Endodermal cell (in vitro differentiated cells): ENCODE data around the gene RBP7. TPM values are rescaled to one million over a fixed set of nuclear protein-coding genes. Genes with fewer than 3 reads are reported as not detected.

Source experiments
- DNase-seq: peaks from one replicate; pipeline ENCODE4 v3.0.0-alpha.2; 2017
- H3K27ac ChIP-seq: 2 replicates; pipeline ENCODE4 v1.5.1; 2013; ENCODE audit warnings: mild to moderate bottlenecking, low read depth, low read length, moderate library complexity
- H3K27me3 ChIP-seq: 2 replicates; pipeline ENCODE4 v1.6.1; 2013; ENCODE audit warnings: mild to moderate bottlenecking, low read length, moderate library complexity; ENCODE audit not compliant: insufficient read depth, control insufficient read depth, poor library complexity, severe bottlenecking
- H3K36me3 ChIP-seq: 2 replicates; pipeline ENCODE4 v1.7.0; 2013; ENCODE audit warnings: mild to moderate bottlenecking, low read length, moderate library complexity; ENCODE audit not compliant: control insufficient read depth, insufficient read depth
- H3K4me1 ChIP-seq: one replicate; pipeline ENCODE4 v1.7.0; 2013; ENCODE audit warnings: low read length; ENCODE audit not compliant: control insufficient read depth, insufficient read depth
- H3K4me3 ChIP-seq: 2 replicates; pipeline ENCODE4 v1.5.1; 2013; ENCODE audit warnings: mild to moderate bottlenecking, low read length, moderate library complexity
- H3K9ac ChIP-seq: 2 replicates; pipeline ENCODE4 v1.6.1; 2013; ENCODE audit warnings: mild to moderate bottlenecking, low read length, moderate library complexity; ENCODE audit not compliant: poor library complexity, severe bottlenecking; ENCODE audit errors: extremely low read depth
- H3K9me3 ChIP-seq: 2 replicates; pipeline ENCODE4 v1.6.1; 2013; ENCODE audit warnings: mild to moderate bottlenecking, low read length, moderate library complexity; ENCODE audit not compliant: control insufficient read depth
- H3K27ac Mint-ChIP-seq: 2 replicates; pipeline ENCODE4 v1.8.0; 2020; ENCODE audit warnings: mixed read lengths
- H3K27me3 Mint-ChIP-seq: 2 replicates; pipeline ENCODE4 v1.8.0; 2021; ENCODE audit warnings: mild to moderate bottlenecking, mixed read lengths; ENCODE audit not compliant: insufficient read depth
- H3K36me3 Mint-ChIP-seq: 2 replicates; pipeline ENCODE4 v1.8.0; 2020; ENCODE audit warnings: low read depth, mixed read lengths
- H3K4me1 Mint-ChIP-seq: 2 replicates; pipeline ENCODE4 v1.8.0; 2020; ENCODE audit warnings: mixed read lengths
- H3K4me3 Mint-ChIP-seq: 2 replicates; pipeline ENCODE4 v1.8.0; 2020; ENCODE audit warnings: mild to moderate bottlenecking, moderate library complexity, mixed read lengths
- H3K9me3 Mint-ChIP-seq: 2 replicates; pipeline ENCODE4 v1.8.0; 2020; ENCODE audit warnings: mild to moderate bottlenecking, mixed read lengths
- WGBS, 2 experiments: methylation state at CpG; one replicate each; pipeline versions ENCODE4 v1.1.5 to v1.1.7; 2013; ENCODE audit warnings: missing lambda C conversion rate in 2 of 2, mixed read lengths in 1 of 2; ENCODE audit not compliant: insufficient coverage in 1 of 2, insufficient read length in 1 of 2; 5-methylcytosine and 5-hydroxymethylcytosine counted together
- total RNA-seq, 2 donors: library from RNA; stranded (reverse); fragmentation: NEBNext Ultra II Directional in 1 of 2; extraction: Animal tissue kit (Norgen Biotek cat#: 25700) in 1 of 2; gene quantifications; 2 replicates in 1 of 2; 3 replicates in 1 of 2; pipeline ENCODE4 v1.2.1, GENCODE V29; 2021
- TF ChIP-seq, protein P1 (sequence below): fragments of 200-600 bp; sonication (generic); conservative IDR thresholded peaks from 2 replicates; pipeline ENCODE4 v1.5.0; 2021; ENCODE audit warnings: antibody characterized with exemption, mild to moderate bottlenecking

Gene RBP7
- total RNA-seq, 2 donors from 2014 or later: 0.77 to 2.6 TPM

DNA sequence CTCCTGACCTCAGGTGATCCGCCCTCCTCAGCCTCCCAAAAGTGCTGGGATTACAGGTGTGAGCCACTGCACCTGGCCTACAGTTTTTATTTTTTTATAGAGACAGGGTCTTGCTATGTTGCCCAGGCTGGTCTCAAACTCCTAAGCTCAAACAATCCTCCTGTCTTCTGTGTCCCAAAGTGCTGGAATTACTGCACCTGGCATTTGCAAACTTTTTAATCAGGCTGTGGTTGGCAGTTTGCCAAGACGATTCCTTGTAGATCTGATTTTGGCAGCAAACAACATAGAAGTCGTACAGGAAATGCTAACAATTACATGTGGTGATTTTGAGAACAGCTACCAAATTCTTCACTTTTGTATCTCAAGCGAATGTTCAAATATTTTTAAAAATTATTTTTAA, 10.1 kb downstream of the RBP7 start:
- H3K4me1 ChIP-seq: no peaks in the 10 kb centered on the region
- no peaks in the 10 kb centered on the region for H3K4me1 Mint-ChIP-seq
- no peaks in the 10 kb centered on the region for H3K27me3 Mint-ChIP-seq
- DNase-seq: no peak
- 95% methylated on average over 4 of the region's 4 CpGs for WGBS, 2 experiments
- H3K36me3 Mint-ChIP-seq: no peaks in the 10 kb centered on the region
- H3K9me3 Mint-ChIP-seq: no peaks in the 10 kb centered on the region
- H3K27ac ChIP-seq: no peak overlapping the region
- H3K27me3 ChIP-seq: no peaks in the 10 kb centered on the region
- no peak overlapping the region for H3K4me3 ChIP-seq
- H3K4me3 Mint-ChIP-seq: no peak overlapping the region
- no peaks in the 10 kb centered on the region for H3K36me3 ChIP-seq
- no peaks in the 10 kb centered on the region for H3K9me3 ChIP-seq
- TF ChIP-seq, protein P1, sequence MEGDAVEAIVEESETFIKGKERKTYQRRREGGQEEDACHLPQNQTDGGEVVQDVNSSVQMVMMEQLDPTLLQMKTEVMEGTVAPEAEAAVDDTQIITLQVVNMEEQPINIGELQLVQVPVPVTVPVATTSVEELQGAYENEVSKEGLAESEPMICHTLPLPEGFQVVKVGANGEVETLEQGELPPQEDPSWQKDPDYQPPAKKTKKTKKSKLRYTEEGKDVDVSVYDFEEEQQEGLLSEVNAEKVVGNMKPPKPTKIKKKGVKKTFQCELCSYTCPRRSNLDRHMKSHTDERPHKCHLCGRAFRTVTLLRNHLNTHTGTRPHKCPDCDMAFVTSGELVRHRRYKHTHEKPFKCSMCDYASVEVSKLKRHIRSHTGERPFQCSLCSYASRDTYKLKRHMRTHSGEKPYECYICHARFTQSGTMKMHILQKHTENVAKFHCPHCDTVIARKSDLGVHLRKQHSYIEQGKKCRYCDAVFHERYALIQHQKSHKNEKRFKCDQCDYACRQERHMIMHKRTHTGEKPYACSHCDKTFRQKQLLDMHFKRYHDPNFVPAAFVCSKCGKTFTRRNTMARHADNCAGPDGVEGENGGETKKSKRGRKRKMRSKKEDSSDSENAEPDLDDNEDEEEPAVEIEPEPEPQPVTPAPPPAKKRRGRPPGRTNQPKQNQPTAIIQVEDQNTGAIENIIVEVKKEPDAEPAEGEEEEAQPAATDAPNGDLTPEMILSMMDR: no peak
- no peak overlapping the region for H3K27ac Mint-ChIP-seq
- no peak overlapping the region for H3K9ac ChIP-seq

DNA sequence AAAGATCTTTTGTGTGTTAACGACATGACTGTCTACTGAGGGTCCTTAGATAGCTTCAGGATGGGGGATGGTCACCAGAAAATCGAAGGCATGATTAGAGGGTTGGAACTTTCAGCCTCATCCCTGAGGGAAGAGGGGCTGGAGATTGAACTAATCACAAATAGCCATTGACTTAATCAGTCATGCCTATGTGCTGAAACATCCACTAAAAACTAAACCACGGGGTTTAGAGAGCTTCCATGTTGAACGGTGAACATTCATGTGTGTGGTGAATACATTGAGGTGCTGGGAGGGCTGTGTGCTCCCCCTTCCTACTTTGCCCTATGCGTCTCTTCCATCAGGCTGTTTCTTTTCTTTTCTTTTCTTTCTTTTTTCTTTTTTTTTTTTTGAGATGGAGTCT, 17.0 kb downstream of the RBP7 start:
- Histone ChIP-seq H3K9ac (no peak overlapping the region), H3K36me3 (no peaks in the 10 kb centered on the region), H3K27me3 (no peaks in the 10 kb centered on the region), H3K4me3 (no peak overlapping the region), H3K4me1 (no peaks in the 10 kb centered on the region), H3K27ac (no peak overlapping the region), H3K9me3 (no peaks in the 10 kb centered on the region)
- Mint-ChIP-seq H3K4me3 (no peak overlapping the region), H3K27me3 (no peaks in the 10 kb centered on the region), H3K4me1 (no peaks in the 10 kb centered on the region), H3K27ac (no peak overlapping the region), H3K9me3 (no peaks in the 10 kb centered on the region), H3K36me3 (no peaks in the 10 kb centered on the region)
- no peak for DNase-seq
- TF ChIP-seq, protein P1: no peak
- 83 to 92% methylated on average over 2 to 4 of the region's 5 CpGs for WGBS, 2 experiments

DNA sequence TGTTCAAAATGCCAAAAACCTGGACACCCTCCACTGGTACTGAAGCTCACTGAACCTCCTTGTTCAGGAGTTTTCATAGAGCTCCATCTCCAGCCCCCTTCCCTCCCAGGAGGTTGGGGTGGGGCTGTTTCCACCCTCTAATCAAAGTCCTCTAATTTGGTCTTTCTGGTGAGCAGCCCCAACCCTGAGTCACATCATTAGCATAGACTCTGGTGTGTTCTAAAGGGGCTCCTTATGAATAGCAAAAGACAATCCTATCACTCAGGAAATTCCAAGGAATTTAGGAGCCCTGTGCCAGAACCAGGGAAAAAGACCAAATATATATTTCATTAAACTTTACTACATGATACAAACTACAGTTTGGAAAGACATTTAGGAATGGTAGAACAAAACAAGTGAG, 22.5 kb downstream of the RBP7 start:
- H3K4me3 Mint-ChIP-seq: no peak overlapping the region
- Histone ChIP-seq H3K4me3 (no peak overlapping the region), H3K4me1 (no peaks in the 10 kb centered on the region), H3K9me3 (no peaks in the 10 kb centered on the region), H3K27ac (no peak overlapping the region), H3K9ac (no peak overlapping the region), H3K27me3 (no peaks in the 10 kb centered on the region), H3K36me3 (no peaks in the 10 kb centered on the region)
- no peaks in the 10 kb centered on the region for H3K36me3 Mint-ChIP-seq
- H3K27me3 Mint-ChIP-seq: no peaks in the 10 kb centered on the region
- DNase-seq: no peak
- no peak overlapping the region for H3K27ac Mint-ChIP-seq
- H3K4me1 Mint-ChIP-seq: no peaks in the 10 kb centered on the region
- H3K9me3 Mint-ChIP-seq: no peaks in the 10 kb centered on the region
- TF ChIP-seq, protein P1: no peak
